Effector memory CD4-positive, alpha-beta T cell (primary cell): ENCODE measurements around the gene LILRB5.
"Not testable (repeated sequence)": the region's sequence is repeated elsewhere in the genome, so short reads cannot be mapped to it uniquely, and the experiment has no call there.

ENCODE experiments used
- DNase-seq, 3 donors: peaks; one replicate each; pipeline ENCODE4 v3.0.0-alpha.2; 2020
- H3K27ac ChIP-seq: 2 replicates; pipeline ENCODE4 v1.7.0; 2013; ENCODE audit warnings: mild to moderate bottlenecking, low read length, moderate library complexity; ENCODE audit not compliant: insufficient read depth, poor library complexity, severe bottlenecking
- H3K27me3 ChIP-seq: replicated peaks from 2 replicates; pipeline ENCODE4 v1.7.0; 2013; ENCODE audit warnings: mild to moderate bottlenecking, low read length; ENCODE audit not compliant: insufficient read depth, control insufficient read depth, poor library complexity, severe bottlenecking
- H3K36me3 ChIP-seq: 2 replicates; pipeline ENCODE4 v1.7.0; 2013; ENCODE audit warnings: mild to moderate bottlenecking, low read length, moderate library complexity; ENCODE audit not compliant: control insufficient read depth, insufficient read depth
- H3K4me1 ChIP-seq: 2 replicates; pipeline ENCODE4 v1.7.0; 2013; ENCODE audit warnings: low read length, mild to moderate bottlenecking; ENCODE audit not compliant: control insufficient read depth, insufficient read depth, poor library complexity, severe bottlenecking
- H3K4me3 ChIP-seq: 2 replicates; pipeline ENCODE4 v1.7.0; 2013; ENCODE audit warnings: low read length, low read depth, mild to moderate bottlenecking; ENCODE audit not compliant: insufficient read depth, poor library complexity, severe bottlenecking
- H3K9me3 ChIP-seq: 2 replicates; pipeline ENCODE4 v1.7.0; 2013; ENCODE audit warnings: mild to moderate bottlenecking, low read length, moderate library complexity; ENCODE audit not compliant: control insufficient read depth

The LILRB5 gene

GRCh38 chr19:54278056-54278455 is 21.0 kb upstream of the LILRB5 start:
- not testable (repeated sequence) for H3K9me3 ChIP-seq, H3K27ac ChIP-seq, DNase-seq, H3K4me1 ChIP-seq, H3K4me3 ChIP-seq, H3K36me3 ChIP-seq, H3K27me3 ChIP-seq

GRCh38 chr19:54277111-54277615 is 20.1 kb upstream of the LILRB5 start:
- DNase-seq, H3K27me3 ChIP-seq, H3K4me1 ChIP-seq, H3K9me3 ChIP-seq, H3K4me3 ChIP-seq, H3K36me3 ChIP-seq, H3K27ac ChIP-seq: not testable (repeated sequence)

- Histone ChIP-seq H3K27ac (no peak overlapping the region), H3K4me3 (no peak overlapping the region), H3K36me3 (no peaks in the 10 kb centered on the region), H3K27me3 (no peaks in the 10 kb centered on the region), H3K4me1 (no peaks in the 10 kb centered on the region), H3K9me3 (no peaks in the 10 kb centered on the region)
- DNase-seq, result no peak
These were observed 18.9 kb upstream of the LILRB5 start for GRCh38 chr19:54275951-54276350.

GRCh38 chr19:54274516-54274915 is 17.4 kb upstream of the LILRB5 start:
- not testable (repeated sequence) for H3K4me3 ChIP-seq, H3K27me3 ChIP-seq, H3K9me3 ChIP-seq, H3K4me1 ChIP-seq, DNase-seq, H3K27ac ChIP-seq, H3K36me3 ChIP-seq

GRCh38 chr19:54273821-54274220 is 16.7 kb upstream of the LILRB5 start:
- DNase-seq, result no peak
- Histone ChIP-seq H3K27ac (no peak overlapping the region), H3K9me3 (no peaks in the 10 kb centered on the region)

GRCh38 chr19:54272181-54272580 is 15.1 kb upstream of the LILRB5 start:
- DNase-seq, H3K4me1 ChIP-seq, H3K27me3 ChIP-seq, H3K9me3 ChIP-seq, H3K4me3 ChIP-seq, H3K27ac ChIP-seq, H3K36me3 ChIP-seq: not testable (repeated sequence)

More at GRCh38 chr19:54273821-54274220, 16.7 kb upstream of the LILRB5 start:
- H3K27me3 ChIP-seq, result no peaks in the 10 kb centered on the region
- no peaks in the 10 kb centered on the region for H3K36me3 ChIP-seq
- H3K4me3 ChIP-seq, result no peak overlapping the region
- no peaks in the 10 kb centered on the region for H3K4me1 ChIP-seq

GRCh38 chr19:54271587-54271986 is 14.5 kb upstream of the LILRB5 start:
- H3K27ac ChIP-seq, H3K27me3 ChIP-seq, H3K4me3 ChIP-seq, H3K9me3 ChIP-seq, H3K4me1 ChIP-seq, H3K36me3 ChIP-seq, DNase-seq: not testable (repeated sequence)

GRCh38 chr19:54271106-54271505 is 14.0 kb upstream of the LILRB5 start:
- Histone ChIP-seq H3K36me3 (no peaks in the 10 kb centered on the region), H3K9me3 (no peaks in the 10 kb centered on the region), H3K27me3 (no peaks in the 10 kb centered on the region), H3K4me3 (no peak overlapping the region), H3K4me1 (no peaks in the 10 kb centered on the region), H3K27ac (no peak overlapping the region)
- DNase-seq, result no peak

GRCh38 chr19:54268936-54269335 is 11.9 kb upstream of the LILRB5 start:
- DNase-seq, result no peak
- Histone ChIP-seq H3K36me3 (no peaks in the 10 kb centered on the region), H3K9me3 (no peaks in the 10 kb centered on the region), H3K4me3 (no peak overlapping the region), H3K27me3 (no peaks in the 10 kb centered on the region), H3K4me1 (no peaks in the 10 kb centered on the region), H3K27ac (no peak overlapping the region)

GRCh38 chr19:54266133-54266532 is 9.1 kb upstream of the LILRB5 start:
- Histone ChIP-seq H3K4me3 (no peak overlapping the region), H3K9me3 (no peaks in the 10 kb centered on the region), H3K27me3 (no peaks in the 10 kb centered on the region), H3K4me1 (no peaks in the 10 kb centered on the region), H3K27ac (no peak overlapping the region), H3K36me3 (no peaks in the 10 kb centered on the region)
- DNase-seq, result peak in 2 of 3 donors; percentile 17 to 43

GRCh38 chr19:54262470-54262869 is 5.4 kb upstream of the LILRB5 start:
- no peaks in the 10 kb centered on the region for H3K36me3 ChIP-seq
- no peak overlapping the region for H3K27ac ChIP-seq
- DNase-seq, result no peak
- H3K27me3 ChIP-seq, result no peaks in the 10 kb centered on the region
- no peaks in the 10 kb centered on the region for H3K4me1 ChIP-seq
- no peaks in the 10 kb centered on the region for H3K9me3 ChIP-seq
- H3K4me3 ChIP-seq, result no peak overlapping the region
